HG03342 (cell line): ENCODE data around the gene NDUFA7.
"Not testable (repeated sequence)": the region's sequence is repeated elsewhere in the genome, so short reads cannot be mapped to it uniquely, and the experiment has no call there.

ENCODE experiments used
- ATAC-seq: cut with Tn5 transposase; IDR thresholded peaks from one replicate; pipeline ENCODE4 v1.9.1; 2021; ENCODE audit warnings: mild to moderate bottlenecking, moderate library complexity; ENCODE audit not compliant: unreplicated experiment

The NDUFA7 gene

DNA sequence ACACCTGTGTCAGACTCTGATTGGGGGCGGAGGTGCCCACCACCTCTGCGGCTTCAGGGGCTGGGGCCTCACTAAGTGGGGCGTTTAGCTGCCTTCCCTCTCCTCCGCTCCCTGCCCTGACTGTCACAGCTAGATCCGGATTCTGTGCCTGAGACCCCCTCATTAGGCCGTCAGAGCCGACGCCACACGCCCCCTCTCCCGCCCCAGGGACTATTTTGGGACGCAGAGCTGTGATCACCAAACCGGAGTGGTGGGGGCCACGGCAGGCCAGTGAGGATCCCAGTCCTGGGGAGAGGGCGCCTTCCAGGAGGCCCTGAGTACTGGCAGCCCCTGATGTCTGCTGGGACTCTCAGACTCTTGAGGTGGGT lies 21.1 kb upstream of the NDUFA7 start:
- ATAC-seq, result no peak

DNA sequence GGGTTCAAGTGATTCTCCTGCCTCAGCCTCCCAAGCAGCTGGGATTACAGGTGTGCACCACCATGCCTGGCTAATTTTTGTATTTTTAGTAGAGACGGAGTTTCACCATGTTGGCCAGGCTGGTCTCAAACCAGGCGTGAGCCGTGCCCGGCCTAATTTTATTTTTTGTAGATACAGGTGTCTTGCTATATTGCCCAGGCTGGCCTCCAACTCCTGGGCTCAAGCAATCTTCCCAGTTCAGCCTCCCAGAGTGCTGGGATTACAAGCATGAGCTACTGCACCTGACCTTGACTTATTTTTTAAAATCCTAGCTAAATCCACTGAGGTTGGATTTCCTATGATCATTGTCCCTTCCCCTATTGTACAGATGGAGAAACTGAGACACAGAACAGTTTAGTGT lies 20.3 kb upstream of the NDUFA7 start:
- ATAC-seq, result not testable (repeated sequence)

DNA sequence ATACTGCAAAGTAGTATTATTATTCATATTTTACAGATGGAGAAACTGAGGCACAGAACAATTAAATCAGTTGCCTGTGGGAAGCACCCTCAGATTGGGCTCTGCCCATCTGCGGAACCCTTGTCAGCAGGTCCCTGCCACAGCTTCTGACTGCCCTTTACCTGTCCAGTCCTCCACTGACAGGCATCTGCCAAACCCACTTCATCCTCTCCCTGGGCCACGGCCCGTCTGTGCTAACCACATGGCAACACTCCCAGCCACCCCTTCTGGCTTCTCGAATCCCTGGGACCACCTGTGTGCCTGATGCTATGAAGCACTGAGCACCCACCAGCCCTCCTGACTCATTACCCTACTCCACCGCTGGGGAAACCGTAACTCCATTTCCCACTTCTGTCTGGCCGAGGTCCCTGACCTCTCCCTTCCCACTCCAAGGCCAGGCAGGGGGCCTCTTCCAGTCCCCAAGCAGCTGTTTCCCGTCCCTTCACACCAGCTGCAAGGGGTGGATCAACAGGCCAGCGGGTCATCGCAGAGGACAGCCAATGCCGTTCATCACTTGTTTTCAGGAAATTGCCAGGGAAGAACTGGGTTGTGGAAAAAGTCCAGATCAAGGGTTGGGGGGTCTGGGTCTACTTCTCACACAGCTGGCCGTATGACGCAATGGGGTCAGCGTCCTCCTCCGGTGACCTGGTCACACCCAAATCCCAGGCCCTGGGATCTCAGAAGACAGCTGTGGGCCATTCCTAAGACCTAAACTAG lies 19.3 kb upstream of the NDUFA7 start:
- no peak for ATAC-seq

DNA sequence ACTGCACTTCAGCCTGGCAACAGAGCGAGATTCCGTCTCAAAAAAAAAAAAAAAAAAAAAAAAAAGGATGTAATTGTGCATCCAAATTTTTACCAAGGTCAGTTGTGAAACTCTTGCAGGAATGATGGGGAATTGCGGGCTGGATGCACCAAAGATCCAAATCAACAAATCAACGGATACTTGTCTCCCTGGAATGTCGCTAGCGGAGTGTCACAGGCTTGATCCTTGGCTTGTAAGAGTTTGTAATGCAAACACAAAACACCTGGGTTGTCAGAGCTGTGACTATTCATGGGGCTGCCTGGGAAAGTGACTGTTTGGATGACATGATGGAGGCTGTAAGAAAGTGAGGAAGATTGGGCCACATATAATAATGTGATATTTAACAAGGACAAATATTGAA lies 17.7 kb upstream of the NDUFA7 start:
- ATAC-seq, result no peak

DNA sequence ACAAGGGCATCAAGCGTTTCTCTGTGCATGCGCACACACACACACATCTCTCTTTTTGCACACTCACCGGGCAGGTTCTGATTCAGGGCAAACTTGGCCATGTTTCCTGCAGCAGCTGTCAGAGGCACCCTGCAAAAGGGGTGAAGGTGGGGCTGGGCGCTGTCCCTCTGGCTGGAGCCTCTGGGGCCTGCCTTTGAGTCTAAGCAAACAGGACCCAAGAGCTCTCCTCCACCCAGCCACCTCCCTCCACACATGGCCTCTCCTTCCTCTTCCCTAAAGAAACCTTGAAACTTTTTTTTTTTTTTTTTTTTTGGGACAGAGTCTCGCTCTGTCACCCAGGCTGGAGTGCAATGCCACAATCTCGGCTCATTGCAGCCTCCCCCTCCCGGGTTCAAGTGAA lies 16.6 kb upstream of the NDUFA7 start:
- ATAC-seq, result no peak

DNA sequence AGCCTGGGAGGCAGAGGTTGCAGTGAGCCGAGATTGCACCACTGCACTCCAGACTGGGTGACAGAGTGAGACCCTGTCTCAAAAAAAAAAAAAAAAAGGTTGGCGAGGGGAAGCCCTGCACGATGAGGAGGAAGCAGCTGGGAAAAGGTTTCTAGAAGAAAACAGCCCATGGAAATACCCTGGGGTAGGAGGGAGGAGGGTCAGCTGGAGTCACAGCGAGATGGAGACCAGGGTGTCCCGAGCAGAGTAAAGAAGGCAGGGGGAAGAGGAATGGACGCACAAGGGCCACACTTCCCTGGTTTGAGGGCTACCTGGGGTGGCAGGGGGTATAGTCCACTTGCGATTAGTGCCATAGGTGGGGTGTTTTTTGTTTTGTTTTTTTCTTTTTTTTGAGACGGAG lies 15.5 kb upstream of the NDUFA7 start:
- ATAC-seq, result no peak

DNA sequence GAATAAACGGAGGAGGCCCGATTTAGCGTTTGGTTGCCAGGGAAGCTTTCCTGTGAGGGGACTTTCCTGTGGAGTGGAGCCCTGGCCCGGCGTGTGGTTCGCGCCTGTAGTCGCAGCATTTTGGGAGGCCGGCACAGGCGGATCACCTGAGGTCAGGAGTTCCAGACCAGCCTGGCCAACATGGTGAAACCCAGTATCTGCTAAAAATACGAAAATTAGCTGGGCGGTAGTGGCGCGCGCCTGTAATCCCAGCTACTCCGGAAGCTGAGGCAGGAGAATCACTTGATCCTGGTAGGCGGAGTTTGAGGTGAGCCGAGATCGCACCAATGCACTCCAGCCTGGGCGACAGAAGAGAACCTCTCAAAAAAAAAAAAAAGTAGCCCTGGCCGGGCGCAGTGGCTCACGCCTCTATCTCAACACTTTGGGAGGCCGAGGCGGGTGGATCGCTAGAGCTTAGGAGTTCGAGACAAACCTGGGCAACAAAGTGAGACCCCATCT lies 14.9 kb upstream of the NDUFA7 start:
- ATAC-seq, result no peak

DNA sequence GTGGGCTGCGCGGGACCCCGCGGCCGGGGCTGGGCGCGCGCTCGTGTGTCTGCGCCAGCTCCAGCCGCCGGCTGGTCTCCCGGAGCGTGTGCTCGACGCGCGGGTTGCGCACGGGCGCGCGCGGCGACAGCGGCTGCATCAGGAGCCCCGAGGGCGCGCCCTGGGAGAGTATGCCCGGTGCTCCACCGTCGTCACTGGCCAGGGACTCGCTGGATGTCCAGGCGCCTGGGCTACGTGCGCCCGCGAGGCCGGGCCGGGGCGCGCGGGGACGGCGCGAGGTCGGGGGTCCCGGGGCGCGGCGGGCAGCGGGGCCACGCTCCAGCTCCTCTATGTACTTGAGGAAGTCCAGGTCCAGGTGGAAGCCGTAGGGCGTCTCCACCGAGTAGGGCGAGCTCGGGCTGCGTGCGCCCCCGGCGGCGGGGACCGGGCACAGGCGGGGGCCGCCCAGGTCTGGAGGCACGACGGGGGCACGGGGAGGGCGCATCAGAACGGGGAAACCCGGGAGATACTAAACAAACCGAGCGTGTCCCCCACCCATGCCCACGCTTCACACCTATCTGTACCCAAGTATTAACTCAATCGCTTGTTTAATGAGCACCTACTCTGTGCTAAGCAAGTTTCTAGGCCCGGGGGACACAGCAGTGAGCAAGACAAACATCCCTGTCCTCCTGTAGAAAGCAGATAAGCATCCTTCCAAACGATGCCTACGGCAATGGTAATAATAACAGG lies 14.3 kb upstream of the NDUFA7 start:
- no peak for ATAC-seq

DNA sequence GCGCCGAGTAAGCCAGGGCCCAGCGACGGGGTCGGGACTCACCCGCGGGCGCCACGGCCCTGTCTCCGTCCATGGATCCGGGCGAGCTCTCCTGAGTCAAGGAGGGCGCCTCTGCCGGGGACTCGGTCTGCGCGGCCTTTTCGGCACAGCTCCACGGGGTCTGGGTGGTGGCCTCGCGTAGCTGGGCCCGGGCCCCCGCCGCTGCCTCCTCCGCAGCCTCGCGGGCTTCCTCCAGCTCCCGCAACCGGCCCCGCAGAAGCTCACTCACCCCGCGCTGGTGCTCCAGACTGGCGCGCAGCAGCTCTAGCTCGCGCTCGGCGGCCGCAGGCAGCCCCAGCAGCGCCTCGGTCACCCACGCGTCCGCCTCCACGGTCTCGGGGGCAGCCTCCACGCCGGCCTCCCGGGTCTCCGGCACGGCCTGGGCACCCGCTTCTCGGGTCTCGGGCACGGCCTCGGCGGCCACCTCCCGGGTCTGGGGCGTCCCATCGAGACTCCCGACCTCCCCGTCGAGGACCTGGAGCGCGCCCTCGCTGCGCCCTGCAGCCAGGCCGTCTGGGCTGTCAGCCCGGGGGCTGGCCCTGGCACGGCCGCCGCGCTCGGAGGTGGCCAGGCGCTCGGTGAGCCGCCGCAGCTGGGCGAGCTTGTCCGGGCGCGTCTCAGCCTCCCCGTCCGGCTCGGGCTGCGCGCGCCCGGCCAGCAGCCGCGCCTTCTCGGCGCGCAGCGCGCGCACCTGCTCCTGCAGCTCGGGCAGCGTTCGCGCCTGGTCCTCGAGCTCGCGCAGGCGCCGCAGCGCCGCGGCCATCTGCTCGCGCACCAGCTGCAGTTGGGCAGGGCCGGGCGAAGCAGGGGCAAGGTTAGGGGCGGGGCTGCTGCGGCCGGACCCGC lies 13.5 kb upstream of the NDUFA7 start:
- no peak for ATAC-seq

DNA sequence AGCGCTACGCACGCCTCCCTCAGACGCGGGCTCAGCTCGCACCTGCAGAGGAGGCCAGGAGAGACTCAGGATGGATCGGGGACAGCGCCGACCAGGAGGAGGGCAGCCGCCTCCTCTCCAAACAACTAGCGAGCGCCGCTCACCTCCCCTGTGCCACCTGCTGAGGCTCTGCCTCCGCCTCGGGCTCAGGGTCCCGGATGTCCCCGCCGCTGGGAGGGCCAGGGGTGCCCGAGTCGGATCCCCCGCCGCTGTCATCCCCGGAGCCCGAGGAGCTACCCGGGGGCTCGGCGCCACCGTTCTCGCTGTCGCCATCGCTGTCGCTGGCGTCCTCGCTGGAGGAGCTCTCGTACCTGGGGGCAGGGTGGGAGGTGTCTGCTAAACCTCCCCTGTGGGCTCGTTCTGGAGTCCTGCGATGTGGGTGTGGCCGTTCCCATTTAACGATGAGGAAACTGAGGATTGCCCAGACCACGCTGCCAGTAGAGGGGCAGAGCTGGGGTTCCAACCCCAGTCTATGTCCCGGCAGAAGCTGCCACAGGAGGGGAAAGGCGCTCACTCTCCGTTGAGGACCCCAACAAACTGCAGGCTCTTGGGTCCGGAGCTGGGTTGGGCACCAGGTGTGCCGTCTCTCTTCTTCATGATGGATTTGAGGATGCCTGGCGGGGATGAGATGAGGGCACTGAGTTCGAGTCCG lies 12.7 kb upstream of the NDUFA7 start:
- ATAC-seq, result no peak

DNA sequence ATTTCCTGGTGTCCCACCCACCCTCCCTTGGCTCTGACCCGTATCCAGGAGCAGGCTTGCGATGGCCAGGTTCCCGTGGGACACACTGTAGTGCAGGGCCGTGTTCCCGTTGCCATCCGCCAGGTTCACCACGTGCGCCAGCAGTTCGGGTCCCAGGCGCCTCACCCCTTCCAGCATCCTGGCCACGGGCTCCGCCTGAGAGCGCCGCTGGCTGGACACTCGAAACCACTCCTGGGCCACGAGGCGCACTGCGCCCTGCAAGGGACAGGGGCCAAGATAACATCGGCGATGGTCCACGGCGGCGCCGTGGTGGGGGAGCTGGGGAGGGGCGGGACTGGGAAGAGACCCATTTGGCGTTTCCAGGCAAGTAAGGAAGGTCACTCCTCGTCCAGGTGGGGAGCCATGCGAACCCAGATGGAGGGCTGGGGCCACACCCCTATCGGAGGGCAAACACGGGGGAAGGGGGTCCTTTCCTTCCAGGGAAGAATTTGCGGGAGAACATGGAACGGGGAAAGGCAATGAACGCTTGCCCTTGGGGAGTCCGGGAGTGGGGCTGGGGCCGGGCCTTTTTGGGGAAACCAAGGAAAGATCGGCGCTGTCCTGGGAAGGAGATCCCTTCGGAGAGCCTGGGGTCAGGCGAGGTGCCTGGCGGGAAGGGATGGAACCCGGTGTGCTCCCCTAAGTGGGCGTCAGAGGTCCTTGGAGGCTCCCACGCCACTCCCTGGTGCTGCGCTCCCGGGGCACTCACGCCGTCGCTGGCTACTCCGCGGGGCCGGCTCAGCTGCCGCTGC lies 12.0 kb upstream of the NDUFA7 start:
- no peak for ATAC-seq

DNA sequence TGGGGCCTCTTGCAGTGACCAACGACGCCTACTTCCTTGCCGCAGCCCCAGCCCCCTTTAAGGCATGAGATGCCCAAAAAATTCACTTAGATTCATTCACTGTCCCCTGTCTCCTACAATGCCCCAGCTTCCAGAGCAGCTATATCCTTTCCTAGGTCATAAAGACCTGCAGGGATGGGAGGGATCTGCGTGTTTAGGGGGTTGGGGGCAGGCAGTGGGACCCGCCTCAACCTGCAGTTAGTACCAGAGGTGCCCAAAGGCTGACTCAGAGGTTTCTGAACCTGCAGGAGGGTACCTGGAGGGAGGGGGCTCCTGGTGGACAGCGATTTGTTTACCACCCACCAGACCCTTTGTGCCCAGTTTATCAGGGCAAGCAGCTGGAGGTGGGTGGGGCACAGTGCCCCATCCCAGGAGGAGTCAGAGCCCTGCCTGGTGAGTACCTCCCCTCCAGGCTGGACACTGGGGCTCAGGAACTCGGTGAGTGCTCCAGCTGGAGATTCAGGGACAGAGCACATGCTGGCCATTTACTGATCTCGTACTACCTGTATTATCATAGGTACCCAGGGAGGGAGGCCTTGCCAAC lies 10.2 kb upstream of the NDUFA7 start:
- no peak for ATAC-seq

DNA sequence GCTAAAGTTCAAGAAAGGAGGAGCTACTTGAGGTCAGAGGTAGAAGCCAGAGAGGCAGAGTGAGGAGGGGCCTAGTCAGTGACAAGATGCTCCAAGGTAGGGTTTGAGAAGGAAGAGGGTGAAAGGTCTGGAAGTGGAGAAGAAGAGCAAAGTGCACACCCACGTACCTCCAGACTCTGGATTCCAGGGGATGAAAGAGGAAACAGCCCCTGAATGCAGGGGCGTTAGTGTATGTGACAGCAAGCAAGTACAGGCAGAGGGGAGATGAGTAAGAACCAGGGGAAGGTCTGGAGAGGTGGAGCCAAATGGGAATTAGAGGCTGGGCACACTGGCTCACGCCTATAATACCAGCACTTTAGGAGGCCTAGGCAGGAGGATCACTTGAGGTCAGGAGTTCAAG lies 8.8 kb upstream of the NDUFA7 start:
- no peak for ATAC-seq

DNA sequence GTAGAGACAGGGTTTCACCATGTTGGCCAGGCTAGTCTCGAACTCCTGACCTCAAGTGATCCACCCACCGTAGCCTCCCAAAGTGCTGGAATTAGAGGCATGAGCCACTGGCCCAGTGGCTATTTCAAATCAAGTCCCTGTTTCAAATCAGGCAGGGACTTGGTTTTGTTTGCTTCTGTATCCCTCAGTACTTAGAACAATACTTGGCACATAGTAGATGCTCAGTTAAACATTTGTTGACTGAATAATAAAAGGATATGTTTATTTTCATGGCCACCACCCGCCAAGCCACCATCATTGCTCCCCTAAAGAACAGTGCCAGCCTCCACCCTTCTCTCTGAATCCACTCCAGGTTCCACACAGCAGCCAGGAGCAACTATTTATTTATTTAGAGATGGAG lies 4.3 kb upstream of the NDUFA7 start:
- ATAC-seq, result no peak

DNA sequence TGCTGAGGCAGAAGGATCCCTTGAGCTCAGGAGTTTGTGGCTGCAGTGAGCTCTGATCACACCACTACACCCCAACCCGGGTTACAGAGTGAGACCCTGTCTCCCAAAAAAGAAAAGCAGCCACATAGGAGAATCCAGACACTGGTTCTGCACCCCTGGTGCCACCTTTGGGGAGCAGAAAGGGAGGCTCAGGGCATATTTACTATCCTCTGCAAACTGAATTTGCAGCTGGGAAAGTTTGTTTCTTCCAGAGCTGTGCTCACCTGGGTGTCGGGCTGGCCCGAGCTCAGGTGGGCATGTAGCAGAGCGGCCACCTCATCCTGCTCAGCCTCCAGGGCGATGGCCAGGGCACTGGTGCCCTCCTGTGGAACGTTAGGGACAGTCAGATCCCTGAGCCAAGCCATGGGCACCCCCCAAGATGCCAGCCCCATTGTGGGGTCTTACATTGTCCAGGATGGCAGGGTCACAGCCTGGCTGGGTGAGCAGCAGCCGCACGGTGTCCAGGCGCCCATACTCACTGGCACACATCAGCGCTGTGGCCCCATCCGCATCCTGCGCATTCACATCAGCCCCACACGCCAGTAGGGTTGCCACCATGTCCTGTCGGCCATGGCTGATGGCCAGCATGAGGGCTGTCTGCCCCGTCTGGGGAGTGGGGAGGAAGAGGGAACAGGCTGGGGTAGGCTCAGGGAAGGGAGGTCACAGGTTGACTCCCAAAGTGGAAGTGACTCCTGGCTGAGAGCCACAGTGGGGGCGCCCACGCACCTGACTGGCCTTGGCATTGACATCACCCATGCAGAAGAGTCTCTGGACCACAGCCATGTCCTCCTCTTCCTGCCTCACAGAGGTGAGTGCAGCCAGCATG lies 3.2 kb upstream of the NDUFA7 start:
- no peak for ATAC-seq

DNA sequence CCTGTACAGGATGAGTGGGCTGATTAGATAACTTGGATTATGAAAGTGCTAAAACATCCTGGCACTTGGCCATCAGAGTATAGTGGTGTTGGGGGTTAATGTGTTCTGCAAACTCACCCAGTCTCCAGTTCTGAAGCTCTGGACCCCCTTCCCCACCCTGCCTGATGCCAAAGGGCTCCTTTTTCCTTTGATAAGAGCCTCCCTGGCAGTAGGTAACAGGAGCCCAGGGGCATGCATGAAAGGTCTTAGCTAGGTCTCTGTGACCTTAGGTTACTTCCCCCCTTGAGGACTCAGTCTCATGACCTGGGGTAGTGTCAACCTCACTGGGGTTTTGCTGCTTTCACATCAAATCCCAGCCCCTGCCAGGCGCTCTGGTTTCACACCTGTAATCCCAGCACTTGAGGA lies 2.6 kb upstream of the NDUFA7 start:
- ATAC-seq, result no peak

DNA sequence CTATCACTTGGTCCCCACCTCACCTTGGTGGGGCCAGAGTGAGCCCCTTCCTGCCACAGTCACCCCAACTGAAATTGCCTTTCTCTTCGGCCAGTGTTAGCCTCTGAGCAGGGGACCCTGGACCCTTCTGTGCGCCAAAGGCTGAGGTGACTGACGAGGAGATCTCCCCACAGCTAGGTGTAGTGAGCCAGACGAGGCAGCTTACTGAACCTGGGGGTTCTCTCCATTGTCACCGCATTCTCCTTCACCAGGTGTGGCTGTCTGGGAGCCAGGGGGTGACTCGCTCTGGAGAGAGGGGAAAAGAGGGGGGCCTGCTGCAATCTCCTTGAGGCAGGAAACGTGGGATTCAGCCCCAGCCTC lies 1.4 kb upstream of the NDUFA7 start:
- ATAC-seq, result no peak

DNA sequence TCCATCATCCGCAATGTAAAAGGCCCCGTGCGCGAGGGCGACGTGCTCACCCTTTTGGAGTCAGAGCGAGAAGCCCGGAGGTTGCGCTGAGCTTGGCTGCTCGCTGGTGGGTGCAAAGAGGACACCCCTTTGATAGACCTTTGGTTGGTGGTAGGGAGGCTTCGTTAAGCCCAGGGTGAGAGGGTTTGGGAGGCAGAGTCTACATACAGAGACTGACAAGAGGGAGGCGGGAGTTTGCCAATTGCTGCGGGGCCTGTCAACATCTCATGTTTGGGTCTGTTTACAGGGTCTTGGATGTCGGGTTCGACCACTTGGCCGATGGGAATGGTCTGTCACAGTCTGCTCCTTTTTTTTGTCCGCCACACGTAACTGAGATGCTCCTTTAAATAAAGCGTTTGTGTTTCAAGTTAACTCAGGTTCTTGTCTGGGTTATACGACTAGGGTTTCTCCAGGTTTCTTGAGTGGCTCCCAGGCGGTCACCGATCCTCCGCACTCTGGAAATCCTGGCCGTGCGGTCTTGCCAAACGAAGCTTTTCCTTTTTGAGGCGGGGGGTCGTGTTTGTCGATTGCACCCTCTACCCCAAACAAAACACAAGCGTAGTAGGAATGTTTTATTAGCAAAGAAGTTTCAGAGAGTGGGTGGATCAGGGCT lies 937 bp upstream of the NDUFA7 start:
- ATAC-seq, result no peak
